HG02943 (cell line): Measurements from ENCODE around the gene TMEM184B.
"Not testable (repeated sequence)": the region's sequence is repeated elsewhere in the genome, so short reads cannot be mapped to it uniquely, and the experiment has no call there.

ENCODE experiments used
- ATAC-seq: cut with Tn5 transposase; IDR thresholded peaks from one replicate; pipeline ENCODE4 v1.9.1; 2021; ENCODE audit warnings: mild to moderate bottlenecking, low read depth, moderate library complexity; ENCODE audit not compliant: unreplicated experiment

Gene TMEM184B

DNA sequence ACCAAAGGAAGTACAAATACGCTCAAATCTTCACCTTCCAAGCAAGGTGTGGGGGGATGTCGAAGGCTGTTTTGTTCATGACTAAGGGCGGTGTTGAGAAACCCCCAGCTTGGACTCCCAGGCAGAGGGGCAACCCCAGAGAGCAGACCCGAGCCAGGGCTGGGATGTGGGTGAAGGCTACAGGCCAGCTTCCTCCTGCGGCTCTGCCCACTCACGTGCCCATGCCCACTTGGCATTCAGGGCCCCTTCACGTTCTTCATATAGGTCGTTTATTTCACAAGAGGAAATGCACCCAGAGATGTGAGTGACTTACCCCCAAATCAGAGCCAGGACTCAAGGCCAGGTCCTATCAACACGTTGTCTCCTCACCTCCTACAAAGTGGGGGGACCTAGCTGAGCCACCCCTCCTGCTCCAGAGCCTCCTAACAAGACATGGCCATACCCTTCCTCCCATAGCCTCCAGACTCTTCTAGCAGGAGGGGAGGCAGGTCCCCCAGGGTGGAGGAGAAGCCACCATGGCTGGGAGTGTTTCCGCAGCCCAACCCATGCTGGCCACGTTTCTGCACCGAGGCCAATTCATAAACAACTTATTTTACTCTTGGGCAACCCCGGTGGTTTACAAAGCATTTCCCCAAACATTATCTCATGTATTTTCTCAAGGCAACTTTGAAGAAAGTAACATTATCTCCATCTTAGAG, 22.0 kb downstream of the TMEM184B start:
- ATAC-seq = no peak

GRCh38 chr22:38249803-38250642, 22.8 kb downstream of the TMEM184B start:
- ATAC-seq = no peak

DNA sequence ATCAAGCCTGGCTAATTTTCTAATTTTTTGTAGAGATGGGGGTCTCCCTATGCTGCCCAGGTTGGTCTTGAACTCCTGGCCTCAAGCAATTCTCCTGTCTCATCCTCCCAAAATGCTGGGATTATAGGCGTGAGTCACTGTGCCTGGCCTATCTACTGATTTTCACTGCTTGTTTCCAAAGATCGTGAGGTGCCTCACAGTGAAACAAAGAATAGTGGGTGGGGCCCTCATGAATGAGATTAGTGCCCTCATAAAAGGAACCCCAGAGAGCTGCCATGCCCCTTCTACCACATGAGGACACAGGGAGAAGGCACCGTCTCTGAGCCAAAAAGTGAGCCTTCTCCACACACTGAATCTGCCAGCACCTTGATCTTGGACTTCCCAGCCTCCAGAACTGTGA, 23.5 kb downstream of the TMEM184B start:
- no peak for ATAC-seq

- ATAC-seq = no peak
These were observed 24.5 kb downstream of the TMEM184B start for GRCh38 chr22:38248280-38248679.

GRCh38 chr22:38247713-38248112, 25.1 kb downstream of the TMEM184B start:
- ATAC-seq = no peak

DNA sequence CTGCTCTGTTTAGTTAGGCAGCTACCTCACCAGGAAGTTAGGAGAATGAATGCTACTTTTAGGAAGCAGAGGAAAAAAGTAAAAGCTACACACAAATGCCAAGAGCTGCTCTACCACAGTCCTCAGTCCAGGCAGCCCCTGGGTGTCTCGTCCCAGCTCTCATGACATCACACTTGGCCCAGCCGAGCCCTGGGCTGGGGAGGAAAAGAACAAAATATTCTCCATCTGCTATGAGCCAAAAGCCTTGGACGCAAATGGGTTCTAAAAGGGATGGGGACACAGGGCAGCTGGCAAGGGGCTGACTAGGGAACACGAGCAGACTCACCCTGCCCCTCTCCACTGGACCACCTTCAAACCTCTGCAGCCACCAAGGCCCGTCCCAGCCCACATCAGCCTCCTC, 26.1 kb downstream of the TMEM184B start:
- ATAC-seq = no peak

DNA sequence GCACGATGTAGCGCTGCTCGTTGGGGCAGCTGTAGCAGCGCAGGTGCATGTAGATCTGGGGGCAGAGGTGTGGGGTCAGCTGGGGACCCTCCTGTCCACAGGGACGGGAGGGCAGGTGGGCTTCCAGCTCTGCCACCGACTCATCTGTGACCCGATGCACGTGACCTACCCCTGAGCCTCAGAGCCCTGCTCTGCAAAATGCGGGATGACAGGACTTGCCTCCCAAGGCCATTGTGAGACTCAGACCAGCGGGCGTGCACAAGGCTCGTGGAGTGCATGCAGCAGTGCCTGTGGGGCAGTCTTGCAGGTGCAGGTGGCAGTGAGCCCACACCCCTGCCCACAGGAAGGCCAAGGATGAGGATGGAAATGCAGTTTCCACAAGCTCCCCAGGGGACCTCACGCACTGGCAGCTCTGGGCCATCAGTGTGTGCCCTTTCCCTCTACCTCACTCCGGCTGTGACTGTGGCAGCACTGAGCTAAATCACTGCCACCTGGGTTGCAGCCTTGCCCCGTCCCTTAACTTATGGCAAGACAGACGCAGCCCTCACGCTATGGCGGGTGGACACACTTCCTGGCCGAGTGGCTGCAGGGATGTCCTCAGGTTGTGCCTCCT, 26.7 kb downstream of the TMEM184B start:
- ATAC-seq = no peak

DNA sequence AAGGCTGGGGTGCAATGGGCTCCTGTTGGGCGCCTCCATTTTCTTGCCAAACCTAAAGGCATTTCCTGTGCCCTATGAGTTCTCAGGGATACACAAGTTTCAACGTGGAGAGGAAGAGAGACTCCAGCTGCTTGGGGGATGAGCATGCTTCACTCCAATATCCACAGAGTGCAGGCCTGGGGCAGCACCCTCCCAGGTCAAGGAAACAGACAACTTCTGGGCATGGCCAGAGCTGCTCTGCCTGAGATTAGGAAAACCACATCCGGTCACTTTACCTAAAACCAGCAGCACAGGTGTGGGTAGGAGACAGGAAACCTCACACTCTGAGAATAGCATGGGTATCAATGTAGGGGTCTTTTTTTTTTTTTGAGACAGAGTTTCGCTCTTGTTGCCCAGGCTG, 28.7 kb downstream of the TMEM184B start:
- ATAC-seq = no peak

GRCh38 chr22:38243007-38243765, 29.6 kb downstream of the TMEM184B start:
- no peak for ATAC-seq

DNA sequence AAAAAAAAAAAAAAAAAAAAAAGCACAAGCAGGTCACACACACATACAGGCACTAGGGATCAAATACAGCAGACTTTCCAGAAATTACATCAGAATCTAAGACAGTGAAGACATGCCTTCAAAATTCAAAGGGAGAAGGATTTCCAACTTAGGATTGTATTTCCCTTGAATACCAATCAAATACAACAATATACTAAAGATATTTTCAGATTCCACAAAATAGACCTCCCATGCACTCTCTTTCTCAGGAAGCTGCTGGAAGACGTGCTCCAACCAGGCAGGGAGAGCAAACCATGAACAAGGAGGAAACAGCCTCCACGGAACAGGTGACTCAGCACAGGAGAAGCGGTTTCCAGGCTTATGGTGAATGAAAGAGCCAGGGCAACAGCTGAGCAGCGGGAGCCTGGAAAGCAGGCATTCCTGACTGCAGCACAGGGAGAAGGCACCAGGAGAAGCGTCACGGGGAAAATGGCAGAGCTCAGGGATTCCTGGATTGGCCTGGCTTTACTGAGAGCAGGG, 32.0 kb downstream of the TMEM184B start:
- no peak for ATAC-seq

DNA sequence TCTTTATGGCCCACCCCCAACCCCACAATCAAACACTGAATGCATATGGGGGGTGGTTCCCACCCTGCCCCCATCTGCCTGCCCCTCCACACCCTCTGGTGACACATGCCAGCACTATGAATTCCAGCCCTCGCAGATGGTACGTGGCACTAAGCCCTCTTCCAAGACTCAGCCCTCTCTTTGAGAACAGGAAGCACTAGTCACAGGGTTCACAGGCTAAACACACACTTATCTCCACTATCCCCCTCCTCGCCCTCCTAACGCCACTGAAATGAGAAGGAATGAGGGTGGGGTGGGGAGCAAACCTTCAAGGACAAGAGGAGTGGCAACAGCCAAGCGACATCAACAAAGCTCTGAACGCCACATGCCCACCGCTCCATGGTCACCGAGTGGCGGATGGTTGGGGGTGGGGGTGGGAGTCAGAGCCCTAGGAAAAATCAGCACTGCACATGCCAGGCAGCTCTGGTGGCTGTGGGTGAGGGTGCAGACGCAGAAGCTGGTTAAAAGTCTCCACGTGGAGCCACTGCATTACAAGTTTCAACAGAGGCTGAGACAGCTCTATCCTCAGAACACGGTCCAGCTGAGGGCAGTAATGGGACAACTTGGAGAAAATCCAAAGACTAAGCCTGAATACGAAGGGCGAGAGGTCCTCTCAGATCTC, 33.6 kb downstream of the TMEM184B start:
- no peak for ATAC-seq

DNA sequence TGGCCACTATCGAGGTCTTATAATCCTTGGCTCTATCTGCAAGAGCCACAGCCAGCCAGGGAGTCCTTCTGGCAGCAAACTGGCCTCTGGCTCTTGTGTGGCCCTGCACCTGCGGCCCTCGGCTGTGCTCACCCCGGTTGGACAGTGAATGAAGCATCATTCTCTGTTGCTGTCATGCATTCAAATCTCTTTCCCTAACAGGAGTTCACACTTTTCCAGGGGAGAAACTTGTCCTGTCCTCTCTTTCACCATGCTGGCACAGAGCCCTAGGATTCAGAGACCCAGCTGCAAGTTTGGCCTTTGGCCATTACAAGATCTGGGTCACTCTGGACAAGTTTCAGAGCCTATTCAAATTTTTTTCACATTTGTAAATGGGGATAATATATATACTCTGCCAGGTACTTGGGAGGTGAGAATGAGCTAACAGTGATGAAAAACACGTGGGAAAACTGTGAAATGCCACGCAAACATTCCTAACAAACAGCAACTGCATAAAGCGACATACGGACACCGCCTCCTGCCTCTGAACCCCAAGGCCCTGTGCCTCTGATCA, 34.2 kb downstream of the TMEM184B start:
- ATAC-seq = no peak

- no peak for ATAC-seq
These were observed 36.0 kb downstream of the TMEM184B start for GRCh38 chr22:38236786-38237185.

DNA sequence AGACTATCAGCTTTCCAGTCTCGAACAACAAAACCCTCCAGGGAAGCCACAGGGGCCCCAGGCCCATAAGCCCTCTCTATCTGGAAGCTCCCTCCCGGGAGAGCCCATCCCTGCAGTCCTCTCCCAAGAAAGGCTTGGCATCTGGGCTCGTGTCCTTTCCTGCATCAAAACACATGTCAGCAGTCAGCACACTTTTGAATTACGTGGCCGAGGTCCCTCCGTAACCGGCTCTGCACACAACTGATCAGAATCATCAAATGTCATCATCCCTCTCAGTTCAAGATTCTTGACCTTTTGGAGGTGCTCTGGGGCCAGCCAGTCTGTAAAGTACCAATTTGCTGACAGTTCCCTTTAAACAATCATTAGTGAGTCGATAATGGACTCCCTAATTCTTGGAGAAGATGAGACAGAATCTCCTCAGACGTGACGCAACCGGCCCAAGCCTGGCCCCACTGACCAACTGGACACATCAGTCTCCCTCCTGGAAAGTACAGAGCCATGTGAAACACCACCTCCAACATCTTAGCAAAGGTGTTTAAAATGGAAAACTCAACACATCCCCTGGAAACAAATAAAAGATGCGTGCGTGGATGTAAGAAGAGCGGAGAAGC, 37.5 kb downstream of the TMEM184B start:
- no peak for ATAC-seq

GRCh38 chr22:38233856-38234255, 39.0 kb downstream of the TMEM184B start:
- not testable (repeated sequence) for ATAC-seq

DNA sequence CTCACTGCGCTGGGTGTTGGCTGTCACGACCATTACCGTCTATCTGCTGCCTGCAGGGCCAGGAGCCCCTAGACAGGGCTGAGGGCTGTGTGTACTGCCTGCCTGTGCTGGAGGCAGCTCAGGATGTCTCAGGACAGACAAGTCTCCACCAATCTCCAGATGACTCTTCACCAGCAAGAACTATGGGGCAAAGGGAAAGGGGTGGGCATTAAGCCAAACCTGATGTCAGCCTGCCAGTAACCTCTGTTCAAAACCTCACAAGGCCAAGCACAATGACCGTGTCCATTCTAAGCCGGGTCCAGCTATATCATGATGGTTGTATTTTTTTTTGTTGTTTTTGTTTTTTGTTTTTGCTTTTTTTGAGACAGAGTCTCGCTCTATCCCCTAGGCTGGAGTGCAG, 39.4 kb downstream of the TMEM184B start:
- no peak for ATAC-seq

- no peak for ATAC-seq
These were observed 40.6 kb downstream of the TMEM184B start for GRCh38 chr22:38232196-38232595.

- ATAC-seq = no peak
These were observed 41.9 kb downstream of the TMEM184B start for GRCh38 chr22:38230916-38231315.

DNA sequence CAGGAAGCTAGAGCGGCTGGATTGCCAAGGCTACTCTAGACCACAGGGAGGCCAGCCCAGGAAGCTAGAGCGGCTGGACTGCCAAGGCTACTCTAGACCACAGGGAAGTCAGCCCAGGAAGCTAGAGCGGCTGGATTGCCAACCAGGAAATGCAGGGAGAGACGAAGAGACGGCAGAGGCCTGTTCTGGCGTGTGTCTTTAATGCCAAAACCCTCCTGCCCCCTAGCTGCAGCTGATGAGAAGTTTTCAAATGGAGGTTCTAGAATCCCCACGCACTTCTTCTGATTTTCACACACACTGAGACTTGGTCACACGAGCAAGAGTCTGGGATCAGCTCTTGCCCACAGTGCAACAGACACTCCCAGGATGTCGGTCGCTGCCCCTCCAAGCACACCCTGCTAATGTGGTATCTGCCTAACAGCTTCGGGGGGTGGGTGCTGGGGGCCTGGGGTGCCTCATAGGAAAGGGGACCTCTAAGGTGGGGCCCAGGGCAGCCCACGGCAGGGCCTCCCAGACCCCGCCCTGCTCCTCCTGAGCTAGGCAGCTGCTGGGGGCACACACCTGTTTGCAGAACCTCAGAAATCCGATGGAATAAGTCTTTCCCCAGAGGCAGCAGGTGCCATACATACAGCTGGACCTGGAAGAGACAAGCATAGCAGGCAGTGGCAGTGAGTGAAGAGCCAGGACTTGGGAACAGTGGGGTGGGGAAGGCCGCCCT, 42.5 kb downstream of the TMEM184B start:
- no peak for ATAC-seq
